Activated naive CD4-positive, alpha-beta T cell treated with anti-CD3 and anti-CD28 coated beads, Interleukin-2, amount 50 U/mL, for 72 hours (primary cell): ENCODE measurements around the gene TMC6. TPM values are rescaled to one million over a fixed set of nuclear protein-coding genes. Genes with fewer than 3 reads are reported as not detected.

ENCODE experiments used
- ATAC-seq, 2 donors: fragments of 150-1000 bp; cut with Tn5 transposase; 2 replicates each; pipeline ENCODE4 v1.10.0; 2021; ENCODE audit warnings: mild to moderate bottlenecking in 2 of 2, moderate library complexity in 2 of 2
- DNase-seq, 2 donors: peaks; one replicate each; pipeline ENCODE4 v3.0.0; 2021 to 2022; ENCODE audit warnings: low spot score in 2 of 2
- H3K27ac Mint-ChIP-seq, 2 donors: one replicate each; pipeline ENCODE4 v1.8.0; 2022; ENCODE audit warnings: mild to moderate bottlenecking in 2 of 2, mixed read lengths in 2 of 2
- H3K36me3 Mint-ChIP-seq, 2 donors: one replicate each; pipeline ENCODE4 v1.8.0; 2022; ENCODE audit warnings: mixed read lengths in 2 of 2
- H3K9me3 Mint-ChIP-seq, 2 donors: one replicate each; pipeline ENCODE4 v1.8.0; 2022; ENCODE audit warnings: mixed read lengths in 2 of 2
- total RNA-seq, 2 donors: library from RNA; stranded (reverse); gene quantifications; one replicate each; pipeline ENCODE4 v1.2.3, GENCODE V29; 2022

TMC6 gene
- total RNA-seq, 2 donors from 2014 or later, result 165 to 233 TPM

DNA sequence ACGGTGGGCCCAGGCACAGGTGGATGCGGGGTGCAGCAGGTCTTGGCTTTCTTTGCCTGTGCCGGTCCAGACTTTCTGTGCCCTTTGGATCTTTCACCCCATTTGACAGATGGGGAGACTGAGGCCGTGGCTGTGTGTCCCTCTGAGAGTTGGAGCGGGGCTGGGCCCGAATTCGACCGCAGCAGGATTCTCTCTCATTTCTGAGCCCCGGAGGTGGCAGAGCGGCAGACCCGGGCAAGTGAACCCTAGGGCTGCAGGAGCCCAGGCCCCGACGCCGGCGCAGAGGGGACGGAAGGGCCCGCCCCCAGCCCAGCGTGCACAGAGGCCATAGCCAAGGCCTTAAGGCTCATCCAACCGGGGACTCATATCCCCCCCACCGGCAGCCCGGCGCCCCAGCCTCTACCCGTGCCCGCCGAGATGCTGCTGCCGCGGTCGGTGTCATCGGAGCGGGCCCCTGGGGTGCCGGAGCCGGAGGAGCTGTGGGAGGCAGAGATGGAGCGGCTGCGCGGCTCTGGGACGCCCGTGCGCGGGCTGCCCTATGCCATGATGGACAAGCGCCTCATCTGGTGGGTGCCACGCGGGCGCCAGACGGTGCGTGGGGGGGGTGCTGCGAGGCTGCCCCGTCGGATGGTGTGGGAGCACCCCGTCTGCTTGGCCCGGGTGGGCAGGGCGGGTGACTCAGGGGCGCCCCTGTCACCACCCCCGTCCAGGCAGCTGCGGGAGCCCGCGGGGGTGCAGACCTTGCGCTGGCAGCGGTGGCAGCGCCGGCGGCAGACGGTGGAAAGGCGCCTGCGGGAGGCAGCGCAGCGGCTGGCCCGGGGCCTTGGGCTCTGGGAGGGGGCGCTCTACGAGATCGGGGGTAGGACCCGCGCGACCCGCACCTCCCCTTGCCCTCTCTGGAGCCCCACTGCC lies 2.9 kb upstream of the TMC6 start:
- Mint-ChIP-seq H3K9me3 (no peaks in the 10 kb centered on the region), H3K27ac (peak overlapping the region; percentile 95), H3K36me3 (peaks cover 30 to 40% of the 10 kb centered on the region in 2 donors)
- peak; percentile 16 to 18 for ATAC-seq
- DNase-seq, result peak in 1 of 2 donors; percentile 58

DNA sequence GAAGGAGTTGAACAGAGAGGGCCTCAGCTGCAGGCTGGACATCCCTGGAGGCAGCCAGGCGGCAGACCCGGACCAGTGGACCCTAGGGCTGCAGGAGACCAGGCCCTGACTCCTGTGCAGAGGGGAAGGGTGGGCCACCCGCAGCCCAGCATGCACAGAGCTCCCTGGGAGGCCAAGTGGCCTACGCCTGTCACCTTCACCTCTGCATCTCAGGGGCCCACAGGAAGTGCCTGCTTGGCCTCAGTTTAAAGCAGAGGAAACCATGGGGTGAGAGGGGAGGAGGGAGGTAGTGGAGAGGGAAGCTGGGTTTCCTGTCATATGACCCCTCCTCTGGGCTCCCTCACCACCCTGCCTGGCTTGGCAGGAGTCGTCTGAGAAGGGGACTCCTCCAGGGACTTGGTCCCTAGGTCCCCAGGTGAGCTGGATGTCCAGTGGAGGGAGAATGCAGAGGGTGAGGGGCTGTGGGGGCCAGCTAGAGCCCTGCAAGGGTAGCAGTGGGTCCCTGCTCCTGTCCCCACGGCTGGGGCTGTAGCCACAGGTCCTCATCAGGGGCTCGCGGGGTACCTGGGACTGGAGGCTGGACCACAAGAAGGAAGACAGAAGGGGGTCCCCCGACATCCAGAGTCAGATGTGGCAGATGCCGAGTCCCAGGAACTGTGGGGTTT lies 2.0 kb upstream of the TMC6 start, which contains the start of gene TMC8:
TMC8 (plus strand) TSS at position 335 of the 665 bp plus-strand sequence. CDS start 818 bp downstream, outside the sequence.
- ATAC-seq (peak; percentile 48 to 49), DNase-seq (peak; percentile 72 to 77)
- Mint-ChIP-seq H3K36me3 (peaks cover 23 to 31% of the 10 kb centered on the region in 2 donors), H3K9me3 (no peaks in the 10 kb centered on the region), H3K27ac (peak within 1 kb of the TSS; percentile 95)

DNA sequence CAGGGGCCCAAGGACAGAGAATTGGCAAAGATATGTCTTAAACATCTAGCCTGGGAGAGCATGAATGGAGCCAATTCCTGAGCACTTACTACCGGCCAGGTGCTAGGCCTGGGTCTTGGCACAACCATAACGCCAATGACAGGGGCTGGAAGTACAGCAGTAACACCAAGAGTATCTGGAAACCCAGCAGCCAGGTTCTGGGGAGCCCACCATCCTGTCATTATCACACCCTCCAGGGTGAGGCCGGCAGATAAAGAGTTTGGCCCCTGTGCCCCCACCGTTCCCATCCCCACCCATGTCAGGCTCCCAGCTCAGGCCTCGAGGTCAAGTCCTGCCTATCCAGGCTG lies 1.5 kb upstream of the TMC6 start:
- Mint-ChIP-seq H3K36me3 (peaks cover 21 to 27% of the 10 kb centered on the region in 2 donors), H3K27ac (peak overlapping the region; percentile 40 to 95), H3K9me3 (no peaks in the 10 kb centered on the region)
- ATAC-seq (no peak), DNase-seq (no peak)

DNA sequence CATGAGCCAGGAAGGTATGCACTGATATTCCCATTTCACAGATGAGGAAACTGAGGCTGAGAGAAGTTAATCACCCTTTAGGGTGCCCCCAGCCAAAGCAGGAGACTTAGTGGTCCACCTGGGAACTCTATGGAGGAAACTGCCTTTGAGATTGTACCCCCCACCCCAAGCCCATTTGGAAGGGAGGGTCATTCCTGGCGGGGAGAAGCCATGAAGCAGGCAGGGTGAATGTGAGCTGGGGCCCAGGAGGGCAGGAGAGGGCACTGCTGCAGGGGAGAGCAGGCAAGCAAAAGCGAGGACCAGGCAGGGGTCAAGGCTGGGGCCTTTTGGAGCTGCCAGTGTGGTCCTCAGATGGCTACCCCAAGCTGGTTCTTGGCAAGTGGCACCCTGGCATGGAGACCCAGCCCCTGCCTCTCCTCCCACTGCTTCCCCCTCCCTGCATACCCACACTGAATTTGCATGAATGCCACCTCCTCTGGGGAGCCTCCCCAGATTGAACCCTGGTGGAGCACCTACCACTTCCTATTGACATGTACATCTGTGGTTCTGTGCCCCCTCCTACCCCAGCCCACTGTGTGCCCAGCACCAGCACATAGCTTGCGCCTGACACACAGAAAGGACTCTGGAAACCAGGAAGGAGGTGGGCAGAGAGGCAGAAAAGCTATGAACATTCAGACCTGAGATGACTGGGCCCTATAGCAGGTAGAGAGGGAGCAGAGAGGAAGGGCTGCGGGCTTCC lies 965 bp upstream of the TMC6 start:
- Mint-ChIP-seq H3K36me3 (peaks cover 19 to 27% of the 10 kb centered on the region in 2 donors), H3K9me3 (no peaks in the 10 kb centered on the region), H3K27ac (peak overlapping the region; percentile 88 to 95)
- DNase-seq, result peak in 1 of 2 donors; percentile 74
- peak in 1 of 2 donors; percentile 21 for ATAC-seq

DNA sequence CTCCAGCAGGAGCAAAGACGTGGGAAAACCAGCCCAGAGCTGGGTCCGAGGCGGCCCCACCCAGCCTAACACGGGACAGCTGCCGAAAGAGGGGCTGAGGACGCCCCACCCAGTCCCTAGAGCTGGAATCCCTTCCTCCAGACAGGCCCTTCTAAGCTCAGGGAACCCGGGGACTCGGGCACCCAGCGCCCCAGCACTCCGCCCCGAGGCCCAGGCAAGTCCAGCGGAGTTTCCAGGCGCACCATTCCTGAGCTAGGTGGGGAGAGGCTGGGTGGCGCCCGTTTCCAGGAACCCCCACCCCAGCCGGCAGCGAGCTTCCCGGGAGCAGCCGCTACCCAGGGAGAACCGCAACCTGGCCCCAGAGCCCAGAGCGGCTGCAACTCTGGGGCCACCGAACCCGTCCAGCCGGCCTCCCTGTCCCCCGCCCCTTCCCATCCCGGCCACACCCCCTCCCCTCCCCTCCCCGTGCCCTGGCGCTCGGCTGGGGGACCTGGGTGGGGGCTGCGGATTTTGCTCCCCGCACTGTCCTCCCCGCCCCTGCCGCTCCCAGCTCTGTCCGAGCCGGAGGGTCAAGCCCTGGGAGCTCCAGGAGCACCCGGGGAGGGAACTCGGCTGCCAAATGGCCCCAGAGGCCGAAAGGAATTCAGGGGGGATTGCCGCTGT lies 536 bp downstream of the TMC6 start:
- Mint-ChIP-seq H3K9me3 (no peaks in the 10 kb centered on the region), H3K27ac (peak overlapping the region; percentile 44 to 93), H3K36me3 (peaks cover 14 to 28% of the 10 kb centered on the region in 2 donors)
- DNase-seq (no peak), ATAC-seq (no peak)

DNA sequence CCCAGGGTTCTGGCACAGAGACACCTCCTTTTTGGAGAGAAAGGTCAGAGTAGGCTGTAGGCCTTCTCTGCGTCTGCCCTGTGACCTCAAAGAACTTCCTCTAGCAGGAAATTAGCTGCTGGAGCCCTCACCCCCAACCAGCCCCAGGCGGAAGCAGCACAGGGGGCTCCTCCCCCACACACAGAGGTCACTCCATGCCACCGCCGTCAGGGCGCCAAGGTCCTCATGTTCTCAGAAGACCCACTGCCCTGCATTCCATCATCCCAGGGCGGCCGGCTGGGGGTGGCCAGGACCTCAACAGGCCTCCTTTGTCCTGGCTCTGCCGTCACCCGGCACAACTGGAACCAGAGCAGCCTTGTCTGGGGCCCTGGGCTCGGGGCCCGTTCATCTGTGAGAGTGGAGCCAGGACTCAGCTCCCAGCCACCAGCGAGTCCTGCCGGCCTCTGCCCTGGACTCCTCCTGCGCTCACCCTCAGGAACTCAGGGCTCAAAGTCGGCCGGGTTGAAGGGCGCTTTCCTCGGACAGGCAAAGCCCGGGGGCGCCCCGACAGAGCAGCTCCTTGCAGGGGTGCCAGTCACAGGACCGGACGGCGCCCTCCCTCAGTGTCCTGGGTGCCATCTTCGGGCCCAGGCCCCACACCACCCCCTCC lies 1.2 kb downstream of the TMC6 start:
- DNase-seq (peak; percentile 58 to 78), ATAC-seq (peak; percentile 19 to 50)
- Mint-ChIP-seq H3K27ac (peak overlapping the region; percentile 44 to 93), H3K36me3 (peaks cover 14 to 35% of the 10 kb centered on the region in 2 donors), H3K9me3 (no peaks in the 10 kb centered on the region)

DNA sequence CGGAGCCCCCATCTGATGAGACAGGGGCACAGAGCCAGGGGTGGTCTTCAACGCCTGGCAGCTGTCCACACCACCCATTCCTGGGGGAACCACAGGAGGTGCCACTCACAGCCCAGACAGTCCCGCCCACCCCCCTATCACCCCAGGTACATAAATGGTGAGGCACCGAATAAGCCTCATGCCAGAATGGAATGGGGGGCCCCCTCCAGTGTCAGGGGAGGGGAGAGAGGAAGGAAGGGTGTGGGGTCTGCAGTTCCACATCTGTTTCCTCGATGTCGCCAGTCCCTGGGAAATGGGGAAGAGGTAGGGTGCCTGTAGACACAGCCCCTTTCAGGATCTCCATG lies 1.7 kb downstream of the TMC6 start:
- DNase-seq (no peak), ATAC-seq (no peak)
- Mint-ChIP-seq H3K9me3 (no peaks in the 10 kb centered on the region), H3K36me3 (peaks cover 14 to 40% of the 10 kb centered on the region in 2 donors), H3K27ac (peak overlapping the region in 1 of 2 donors; percentile 93)

DNA sequence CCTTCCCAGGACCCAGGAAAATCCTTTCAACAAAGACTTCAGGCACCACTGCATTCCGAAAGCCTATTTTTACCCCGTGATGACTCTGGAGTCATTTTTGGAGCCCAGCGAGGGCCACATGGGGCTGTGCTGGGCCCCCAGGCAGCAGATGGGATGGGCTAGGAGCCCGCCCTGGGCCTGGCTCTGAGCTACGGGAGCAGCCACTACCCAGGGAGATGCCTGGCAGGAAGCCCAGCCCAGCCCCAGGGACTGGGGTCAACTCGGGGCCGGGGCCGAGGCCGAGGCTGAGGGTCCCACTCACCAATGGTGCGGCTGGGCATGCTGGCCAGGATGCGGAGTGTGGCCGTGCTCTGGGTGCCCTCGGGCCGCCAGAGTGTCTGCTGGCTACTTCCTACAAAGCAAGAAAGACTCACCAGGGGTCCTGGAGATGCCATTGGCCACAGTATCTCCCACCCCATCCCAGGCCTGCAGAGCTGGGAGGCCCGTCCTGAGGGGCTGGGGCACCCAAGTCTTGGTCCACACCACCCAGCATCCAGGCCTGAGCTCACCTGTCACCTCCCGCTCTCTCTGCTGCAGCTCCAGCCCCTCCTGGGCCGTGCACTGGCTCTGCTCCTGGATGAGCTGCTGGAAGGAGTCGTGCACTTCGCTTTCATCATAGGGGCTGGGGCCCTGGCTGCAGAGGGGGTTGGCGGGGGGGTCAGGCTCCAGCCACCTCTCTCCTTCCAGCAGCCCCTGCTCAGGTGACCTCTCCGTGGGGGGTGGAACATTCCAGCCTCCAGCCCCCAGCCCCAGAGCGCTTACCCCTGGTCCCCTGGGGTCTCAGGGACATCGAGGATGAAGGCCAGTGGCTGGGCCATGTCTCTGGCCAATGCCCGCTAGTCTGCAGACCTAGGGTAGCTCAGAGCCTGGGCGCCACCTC lies 2.3 kb downstream of the TMC6 start:
- ATAC-seq (no peak), DNase-seq (no peak)
- peak overlapping the region; percentile 44 to 93 for H3K27ac Mint-ChIP-seq
- H3K9me3 Mint-ChIP-seq, result no peaks in the 10 kb centered on the region
- H3K36me3 Mint-ChIP-seq, result peaks cover 14 to 46% of the 10 kb centered on the region in 2 donors

DNA sequence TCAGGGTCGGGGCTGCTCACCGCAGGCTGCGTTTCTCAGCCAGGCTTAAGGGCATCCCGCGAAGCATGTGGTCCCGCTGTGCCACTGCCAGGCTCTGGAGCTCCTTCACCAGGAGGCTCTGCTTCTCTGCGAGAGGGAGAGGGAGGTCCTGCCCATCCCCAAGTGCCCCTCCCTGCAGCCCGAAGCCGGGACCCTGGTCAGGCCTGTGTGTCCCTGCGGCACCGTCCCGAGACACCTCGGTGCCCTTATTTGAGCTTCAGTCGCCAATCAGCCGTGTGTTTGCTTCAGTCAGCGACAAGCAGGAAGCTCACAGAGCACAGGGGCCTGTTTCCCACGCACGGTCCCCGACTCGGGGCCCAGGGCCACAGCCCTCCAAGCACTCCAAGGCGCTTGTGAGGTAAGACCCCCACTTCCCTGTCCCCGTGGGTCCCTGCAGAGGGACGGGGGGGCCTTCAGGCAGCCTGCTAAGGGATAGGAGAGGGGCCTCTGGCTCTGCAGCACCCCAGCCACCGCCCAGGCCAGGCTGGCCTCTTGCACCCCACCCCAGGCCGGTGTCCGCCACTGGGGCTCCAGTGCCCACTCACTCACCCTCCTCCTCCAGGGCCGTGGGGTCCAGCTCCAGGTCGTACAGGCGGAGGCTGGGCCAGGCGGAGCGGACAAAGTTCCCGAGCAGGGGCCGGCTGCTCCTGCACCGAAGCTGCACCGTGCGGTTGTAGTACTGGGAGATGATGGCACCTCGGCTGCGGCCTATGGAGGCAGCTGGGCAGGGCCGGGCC lies 3.2 kb downstream of the TMC6 start:
- Mint-ChIP-seq H3K9me3 (no peaks in the 10 kb centered on the region), H3K27ac (peak overlapping the region in 1 of 2 donors; percentile 93), H3K36me3 (peaks cover 11 to 45% of the 10 kb centered on the region in 2 donors)
- ATAC-seq (no peak), DNase-seq (no peak)

DNA sequence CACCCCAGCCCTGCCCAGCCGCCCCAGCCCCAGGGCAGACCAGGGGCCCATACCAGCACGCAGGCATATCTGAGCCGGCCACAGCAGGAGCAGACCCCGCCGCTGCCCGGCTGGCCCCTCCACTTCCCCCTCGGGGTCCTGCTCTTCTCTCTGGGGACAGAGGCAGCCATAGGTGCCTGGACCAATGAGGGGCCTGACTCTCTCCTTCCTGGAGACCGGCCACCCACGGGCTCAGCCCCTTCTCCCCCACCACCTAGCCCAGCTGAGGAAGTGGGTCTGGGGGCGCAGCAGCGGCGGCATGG lies 3.8 kb downstream of the TMC6 start:
- no peak for DNase-seq
- ATAC-seq, result no peak
- Mint-ChIP-seq H3K27ac (peak overlapping the region in 1 of 2 donors; percentile 93), H3K9me3 (no peaks in the 10 kb centered on the region), H3K36me3 (peaks cover 12 to 47% of the 10 kb centered on the region in 2 donors)

DNA sequence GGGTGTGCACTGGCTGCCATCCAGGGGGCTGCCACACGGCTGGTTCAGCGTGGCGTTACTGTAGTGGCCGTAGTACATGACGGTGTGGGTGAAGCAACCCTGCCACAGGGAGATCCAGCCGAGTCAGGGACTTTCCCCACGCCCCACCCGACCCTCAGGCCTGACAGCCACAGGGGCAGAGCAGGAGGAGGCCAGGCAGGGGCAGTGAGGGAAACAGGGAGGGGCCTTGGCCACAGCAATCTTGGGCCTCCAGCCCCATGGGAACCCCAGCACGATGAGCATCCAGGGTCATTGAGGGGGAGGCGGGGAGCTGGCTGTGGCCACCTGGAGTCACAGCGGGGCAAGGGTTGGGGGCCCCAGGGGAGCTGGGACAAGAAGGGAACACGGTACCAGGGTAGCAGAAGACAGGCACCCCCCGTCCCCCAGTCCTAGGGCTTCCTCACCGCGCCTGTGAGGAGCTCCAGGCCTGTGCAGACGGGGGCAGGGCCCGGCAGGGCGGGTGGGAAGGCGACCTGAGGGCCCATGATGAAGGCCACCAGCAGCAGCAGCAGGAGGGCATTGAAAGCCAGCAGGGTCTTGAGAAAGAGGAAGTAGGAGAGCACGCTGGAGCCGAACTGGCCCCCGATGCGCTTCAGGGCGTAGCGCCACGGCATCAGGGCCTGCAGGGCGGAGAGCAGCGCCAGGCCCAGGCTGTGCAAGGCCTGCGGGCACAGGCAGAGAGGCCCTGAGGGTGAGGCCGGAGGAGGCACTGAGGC lies 4.3 kb downstream of the TMC6 start:
- H3K36me3 Mint-ChIP-seq, result peaks cover 12 to 47% of the 10 kb centered on the region in 2 donors
- no peak for DNase-seq
- no peak for ATAC-seq

DNA sequence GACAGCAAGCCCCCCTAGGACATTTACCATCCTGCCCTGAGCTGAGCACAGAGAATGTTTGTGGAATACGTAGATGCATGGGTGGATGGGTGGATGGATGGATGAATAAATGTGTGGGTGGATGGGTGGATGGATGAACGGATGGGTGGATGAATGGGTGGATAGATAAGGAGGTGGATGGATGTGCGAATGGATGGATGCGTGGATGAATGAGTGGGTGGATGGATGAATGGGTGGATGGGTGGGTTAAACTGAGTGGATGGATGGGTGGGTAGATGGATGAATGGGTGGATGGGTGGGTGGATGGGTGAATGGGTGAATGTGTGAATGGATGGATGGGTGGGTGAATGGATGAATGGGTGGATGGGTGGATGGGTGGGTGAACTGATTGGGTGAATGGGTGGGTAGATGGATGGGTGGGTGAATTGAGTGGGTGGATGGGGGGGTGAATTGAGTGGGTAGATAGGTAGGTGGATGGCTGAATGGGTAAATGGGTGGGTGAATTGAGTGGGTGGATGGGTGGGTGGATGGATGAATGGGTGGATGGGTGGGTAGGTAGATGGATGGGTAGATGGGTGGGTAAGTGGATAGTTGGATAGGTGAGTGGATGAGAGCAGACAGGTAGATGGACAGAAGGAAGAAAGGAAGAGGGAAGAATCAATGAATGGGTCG lies 5.2 kb downstream of the TMC6 start:
- peaks cover 12 to 47% of the 10 kb centered on the region in 2 donors for H3K36me3 Mint-ChIP-seq

More for the DNA sequence above, 4.3 kb downstream of the TMC6 start:
- H3K27ac Mint-ChIP-seq, result peak overlapping the region in 1 of 2 donors; percentile 59
- H3K9me3 Mint-ChIP-seq, result no peaks in the 10 kb centered on the region

DNA sequence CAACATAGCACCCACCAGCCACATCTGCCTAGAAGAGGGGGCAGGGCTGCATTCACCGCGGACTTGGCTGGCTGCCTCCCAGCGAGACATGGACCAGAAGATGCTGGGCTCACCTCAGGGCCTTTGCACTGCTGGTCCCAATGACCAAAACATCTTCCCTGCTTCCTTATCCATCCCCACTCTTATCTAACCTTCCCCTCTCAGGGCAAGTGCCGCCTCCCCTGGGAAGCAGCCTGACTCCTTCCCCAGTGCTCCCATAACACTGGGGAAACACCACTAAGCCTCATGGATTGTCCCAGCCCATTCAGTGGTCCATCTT lies 5.7 kb downstream of the TMC6 start:
- H3K9me3 Mint-ChIP-seq, result no peaks in the 10 kb centered on the region
- ATAC-seq (no peak), DNase-seq (no peak)
- H3K36me3 Mint-ChIP-seq, result peaks cover 12 to 47% of the 10 kb centered on the region in 2 donors
- H3K27ac Mint-ChIP-seq, result no peak overlapping the region

More for the DNA sequence above, 5.2 kb downstream of the TMC6 start:
- no peaks in the 10 kb centered on the region for H3K9me3 Mint-ChIP-seq
- H3K27ac Mint-ChIP-seq, result peak overlapping the region; percentile 7 to 59
- DNase-seq (no peak), ATAC-seq (no peak)
